ENCODE results near the gene CALCR.
A peak's percentile ranks its signal among the peaks of the same experiment; 100 is the strongest.
"Not testable (repeated sequence)": the region's sequence is repeated elsewhere in the genome, so short reads cannot be mapped to it uniquely, and the experiment has no call there.

Gene CALCR

DNA sequence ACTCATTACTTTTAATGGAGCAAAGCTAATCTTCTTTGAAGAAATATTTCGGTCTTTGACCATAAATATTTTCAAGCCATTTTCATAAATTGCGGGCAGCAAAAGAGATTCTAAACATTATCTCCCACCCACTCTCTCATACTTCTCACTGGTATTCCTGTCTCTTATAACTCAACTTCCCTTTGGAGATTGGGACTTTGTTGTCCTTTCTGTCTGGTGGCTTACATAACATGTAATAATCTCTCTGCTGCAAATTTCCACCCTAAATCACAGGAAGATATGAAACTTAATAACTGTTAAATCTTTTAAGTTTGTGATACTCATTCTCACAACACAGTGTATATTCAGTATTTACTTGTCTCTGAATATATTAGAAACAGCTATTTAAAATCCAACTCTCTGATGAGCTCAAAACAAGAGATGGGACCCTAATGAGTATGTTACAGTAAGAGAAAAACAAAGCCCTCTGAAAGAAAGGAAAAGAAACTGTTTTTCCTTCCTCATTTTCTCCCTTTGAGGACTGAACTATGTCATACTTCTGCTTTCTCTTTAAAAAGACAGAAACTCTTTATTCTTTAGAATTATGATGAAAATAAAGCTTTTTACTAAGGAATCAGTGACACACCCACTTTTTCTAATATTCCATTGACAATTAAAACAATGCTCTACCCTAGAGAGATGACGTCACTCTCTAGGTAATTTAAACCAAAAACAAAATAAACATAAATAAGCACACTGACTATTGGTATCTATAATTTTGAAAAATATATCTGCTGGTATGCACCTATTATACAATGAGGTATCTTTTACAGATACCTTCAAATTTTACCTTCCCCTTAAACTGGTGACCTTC lies 14.7 kb downstream of the CALCR start:
- DNase-seq (ENCODE audit: low spot score) = no peak

DNA sequence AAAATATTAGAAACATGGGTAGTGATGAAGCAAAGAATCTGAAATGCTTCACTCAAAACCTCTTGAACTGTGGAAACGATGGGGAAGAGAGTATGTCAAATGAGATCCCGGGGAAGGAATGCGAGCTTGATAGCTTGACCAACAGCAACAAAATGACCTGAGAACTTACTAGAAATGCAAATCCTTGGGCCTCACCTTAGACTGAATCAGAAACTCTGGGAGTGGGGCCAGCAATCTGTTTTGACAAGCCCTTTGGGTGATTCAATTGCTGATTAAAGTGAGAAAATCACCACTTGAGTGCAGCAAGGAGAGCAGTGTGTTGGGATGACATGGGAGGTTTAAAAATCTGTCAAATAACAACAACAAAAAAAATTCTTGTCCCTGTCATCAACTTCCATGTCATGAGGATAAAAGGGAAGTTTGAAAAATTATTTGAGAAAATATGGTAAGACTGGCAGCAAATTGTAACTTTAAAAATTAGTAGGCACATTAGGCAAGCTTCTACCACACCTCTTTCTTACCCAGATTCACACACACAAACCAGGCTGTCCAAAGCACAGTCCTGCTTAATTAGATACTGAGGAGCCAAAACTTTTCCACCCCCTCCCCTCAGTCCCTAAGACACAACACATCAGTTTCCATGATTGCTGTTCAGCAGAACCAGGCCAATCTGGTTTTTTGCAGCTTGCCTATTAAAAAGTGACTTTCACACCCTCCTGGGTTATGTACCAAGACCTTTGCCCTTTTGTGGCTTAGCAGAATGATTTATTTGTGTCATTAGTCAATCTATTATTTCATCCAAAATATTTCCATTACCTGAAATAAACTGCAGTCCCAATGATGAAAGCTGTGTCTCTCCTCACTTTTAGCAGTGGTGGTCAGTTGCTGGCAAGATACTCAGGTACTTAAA lies 15.6 kb downstream of the CALCR start:
- no peak for DNase-seq (ENCODE audit: low spot score)

- no peak for DNase-seq (ENCODE audit: low spot score)
Measured at GRCh38 chr7:93551931-93552330, 22.6 kb downstream of the CALCR start.

- peak; percentile 24 for DNase-seq (ENCODE audit: low spot score)
Measured at GRCh38 chr7:93551063-93551895, 23.2 kb downstream of the CALCR start.

GRCh38 chr7:93547716-93548115 lies 26.8 kb downstream of the CALCR start:
- DNase-seq (ENCODE audit: low spot score) = no peak

- no peak for DNase-seq (ENCODE audit: low spot score)
Measured at GRCh38 chr7:93544691-93545090, 29.8 kb downstream of the CALCR start.

DNA sequence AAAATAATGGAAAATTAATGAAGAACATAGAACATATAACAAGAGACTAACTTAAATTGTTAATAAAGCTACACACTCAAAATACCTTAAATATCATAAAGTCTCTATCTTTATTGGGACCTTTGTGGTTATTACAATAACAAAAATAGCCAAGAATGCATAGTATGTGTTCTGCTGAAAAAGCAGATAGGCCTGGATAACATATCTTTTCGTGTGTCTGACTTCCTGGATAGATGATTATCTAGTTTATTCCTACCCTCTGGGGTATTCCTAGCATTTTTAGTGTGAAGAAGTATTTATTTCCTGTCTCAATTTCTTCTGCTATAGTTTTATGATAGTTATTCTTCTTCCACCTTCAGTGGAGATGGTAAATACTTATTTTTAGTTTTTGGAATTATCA lies 36.5 kb downstream of the CALCR start:
- no peak for DNase-seq (ENCODE audit: low spot score)

- DNase-seq (ENCODE audit: low spot score) = no peak
Measured at GRCh38 chr7:93535616-93536015, 38.9 kb downstream of the CALCR start.

- DNase-seq (ENCODE audit: low spot score) = no peak
Measured at GRCh38 chr7:93530701-93531100, 43.8 kb downstream of the CALCR start.

- DNase-seq (ENCODE audit: low spot score) = no peak
Measured at GRCh38 chr7:93516834-93517233, 57.7 kb downstream of the CALCR start.

GRCh38 chr7:93515144-93515543 lies 59.4 kb downstream of the CALCR start:
- DNase-seq (ENCODE audit: low spot score) = no peak

DNA sequence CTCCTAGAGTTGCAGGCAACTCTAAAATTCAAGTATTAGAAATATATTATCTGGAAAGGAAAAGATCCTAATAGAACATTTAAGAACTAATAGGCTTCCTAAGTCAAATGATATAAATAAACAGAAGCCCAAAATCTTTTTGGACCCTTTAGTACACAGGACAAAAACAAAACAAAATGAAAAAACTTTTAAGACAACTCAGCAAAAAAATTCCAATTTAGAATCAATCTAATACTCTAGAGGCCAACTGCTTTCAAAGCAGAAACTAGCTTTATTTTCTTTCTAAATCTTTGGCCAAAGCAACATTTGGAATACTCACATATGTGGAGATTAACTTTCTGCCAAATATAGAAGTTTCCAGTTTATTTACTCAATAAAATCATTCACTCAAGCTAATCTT lies 65.2 kb downstream of the CALCR start:
- DNase-seq (ENCODE audit: low spot score) = no peak

DNA sequence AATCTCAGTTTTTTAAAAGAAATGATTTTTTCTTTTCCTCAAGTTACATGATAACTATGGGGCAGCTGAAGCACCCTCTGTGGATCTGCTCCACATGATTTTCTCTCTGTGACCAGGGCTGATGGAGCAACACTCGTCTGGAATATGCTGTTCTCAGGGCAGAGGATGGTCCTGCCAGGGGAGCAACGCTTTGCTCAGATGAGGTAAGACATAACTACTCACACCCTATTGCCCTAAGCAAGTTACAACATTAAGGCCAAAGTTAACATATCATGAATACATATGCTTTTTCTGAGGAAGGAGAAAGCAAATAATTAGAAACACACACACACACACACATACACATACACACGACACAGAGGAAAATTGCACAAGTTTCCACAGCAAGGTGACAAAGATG lies 71.4 kb downstream of the CALCR start:
- DNase-seq (ENCODE audit: low spot score) = no peak

DNA sequence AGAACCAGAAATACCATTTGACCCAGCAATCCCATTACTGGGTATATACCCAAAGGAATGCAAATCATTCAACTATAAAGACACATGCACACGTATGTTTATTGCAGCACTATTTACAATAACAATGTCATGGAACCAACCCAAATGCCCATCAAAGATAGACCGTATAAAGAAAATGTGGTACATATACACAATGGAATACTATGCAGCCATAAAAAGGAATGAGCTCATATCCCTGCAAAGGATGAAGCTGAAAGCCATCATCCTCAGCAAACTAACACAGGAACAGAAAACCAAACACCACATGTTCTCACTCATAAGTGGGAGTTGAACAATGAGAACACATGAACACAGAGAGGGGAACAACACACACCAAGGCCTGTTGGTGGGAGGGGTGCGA lies 82.7 kb downstream of the CALCR start:
- not testable (repeated sequence) for DNase-seq (ENCODE audit: low spot score)

DNA sequence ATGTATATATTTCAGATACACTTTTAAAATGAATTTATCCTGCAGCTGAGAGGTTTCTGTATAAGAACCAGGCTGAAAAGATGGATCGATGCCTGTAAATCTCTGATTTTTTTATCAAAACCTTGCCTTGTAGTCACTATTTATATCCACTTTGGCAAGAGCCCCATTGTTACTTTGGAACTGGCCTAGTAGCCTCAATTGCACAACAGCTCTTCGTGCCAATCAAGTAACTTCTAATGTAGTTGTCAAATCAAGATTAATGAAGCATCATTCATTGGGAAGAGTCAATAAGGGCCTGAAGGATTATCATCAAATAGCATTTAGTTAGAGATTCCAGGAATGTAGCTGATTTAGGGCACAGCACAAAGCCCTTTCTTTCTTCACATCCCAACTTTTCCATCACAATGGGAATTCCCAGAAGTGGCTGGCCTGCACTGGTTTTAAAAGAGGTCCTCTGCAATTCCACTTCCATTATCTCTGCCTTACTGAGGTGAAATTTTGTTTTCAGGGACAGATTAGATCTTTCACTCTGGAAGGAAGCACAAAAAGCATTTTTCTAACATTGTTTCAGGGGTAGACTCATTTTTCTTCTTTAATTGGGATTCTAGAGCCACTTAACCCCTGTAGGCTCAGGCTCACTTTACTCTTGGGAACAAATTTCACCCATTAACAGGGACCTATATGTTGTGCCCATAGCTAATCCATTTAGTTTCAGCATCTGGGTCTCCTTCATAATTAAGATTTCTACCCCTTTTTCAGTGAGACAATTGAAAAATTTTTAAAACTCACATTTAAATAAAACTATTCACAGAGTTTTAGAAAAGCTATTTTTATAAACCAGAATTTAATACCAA lies 97.8 kb downstream of the CALCR start:
- no peak for DNase-seq (ENCODE audit: low spot score)

GRCh38 chr7:93475811-93476210 lies 98.7 kb downstream of the CALCR start:
- no peak for DNase-seq (ENCODE audit: low spot score)

DNA sequence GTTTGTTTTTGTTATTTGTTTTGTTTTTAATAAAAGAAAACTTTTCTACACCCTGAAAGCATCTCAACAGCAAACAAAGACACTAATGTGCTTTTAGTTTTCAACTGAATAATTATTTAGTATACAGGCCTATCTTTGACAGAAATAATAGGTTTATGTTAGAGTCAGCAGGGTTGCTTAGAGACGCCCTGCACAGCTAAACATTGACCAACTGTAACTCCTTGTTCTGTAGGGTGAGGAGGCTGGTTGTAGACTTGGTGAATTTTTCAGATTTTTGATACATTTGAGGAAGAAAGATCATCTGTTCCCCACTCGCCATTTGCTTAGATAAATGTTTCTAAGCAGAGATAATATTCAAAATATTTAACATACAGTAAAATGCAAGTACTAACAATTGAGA lies 103.1 kb downstream of the CALCR start:
- DNase-seq (ENCODE audit: low spot score) = no peak

- DNase-seq (ENCODE audit: low spot score) = no peak
Measured at GRCh38 chr7:93463764-93464163, 110.8 kb downstream of the CALCR start.

- no peak for DNase-seq (ENCODE audit: low spot score)
Measured at GRCh38 chr7:93461350-93461749, 113.2 kb downstream of the CALCR start.

DNA sequence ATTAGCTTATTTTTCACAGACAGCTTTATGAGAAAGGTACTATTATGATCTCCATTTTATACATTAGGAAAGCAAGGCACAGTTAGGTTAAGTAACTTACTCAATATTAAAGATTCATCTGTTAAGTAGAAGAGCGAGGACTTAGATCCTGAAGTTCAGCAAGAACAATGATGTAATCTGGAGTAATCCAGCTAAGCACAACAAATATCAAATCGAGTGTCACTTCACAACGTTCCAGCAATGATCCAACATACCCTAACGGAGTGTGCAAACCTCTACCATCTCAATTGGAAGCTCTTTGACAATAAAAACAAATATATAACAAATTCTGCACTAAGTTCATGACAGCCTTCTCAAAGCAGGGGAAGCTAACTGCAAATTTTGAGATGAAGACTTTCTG lies 121.3 kb downstream of the CALCR start:
- DNase-seq (ENCODE audit: low spot score) = no peak

DNA sequence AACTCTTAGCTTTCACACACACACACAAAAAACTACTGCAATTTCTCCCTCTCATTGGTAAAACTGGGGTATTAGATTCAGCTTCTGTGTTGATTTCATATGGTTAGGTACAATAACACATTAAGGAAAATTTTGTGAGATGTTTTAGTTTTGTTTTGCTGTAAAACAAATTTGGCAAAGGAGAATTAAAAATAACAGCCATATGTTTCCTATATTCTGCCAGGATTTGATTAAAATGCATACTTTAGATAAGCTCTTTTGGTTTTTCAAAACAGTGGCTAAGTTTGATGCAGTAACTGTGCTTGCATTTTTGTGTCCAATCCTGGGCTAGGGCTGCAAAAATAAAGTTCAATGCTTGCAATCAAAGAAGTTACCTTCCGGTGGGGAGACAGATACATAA lies 126.3 kb downstream of the CALCR start:
- no peak for DNase-seq (ENCODE audit: low spot score)
